NCI-H2029 (cell line): Measurements from ENCODE around the gene CPB2.

Source experiments
- DNase-seq: peaks from one replicate; lab custom pipeline; 2025; lab: John Stamatoyannopoulos, UW

The CPB2 gene

DNA sequence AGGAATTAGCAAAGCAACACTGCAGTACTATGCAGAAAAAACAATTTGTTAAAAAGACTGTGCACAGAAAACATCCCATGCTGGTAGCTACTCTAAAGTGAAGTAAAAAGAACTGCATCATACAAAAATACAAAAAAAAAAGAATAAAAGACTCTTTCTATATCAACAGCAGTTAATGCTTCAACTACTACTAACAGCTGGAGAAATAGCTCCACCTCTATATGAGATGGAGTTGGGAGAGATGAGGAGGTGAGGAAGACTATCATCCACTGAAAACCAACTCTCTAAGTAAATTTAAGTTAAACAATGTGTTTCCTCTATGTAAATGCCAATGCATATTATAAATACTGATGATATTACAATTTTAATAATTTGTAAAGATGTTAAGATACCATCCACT lies 54.1 kb downstream of the CPB2 start:
- no peak for DNase-seq

GRCh38 chr13:46045424-46045823 lies 59.4 kb downstream of the CPB2 start:
- no peak for DNase-seq

- no peak for DNase-seq
Measured at GRCh38 chr13:46043647-46044046, 61.2 kb downstream of the CPB2 start.

- DNase-seq, result no peak
Measured at GRCh38 chr13:46041419-46041839, 63.4 kb downstream of the CPB2 start.

- no peak for DNase-seq
Measured at GRCh38 chr13:46040763-46041162, 64.1 kb downstream of the CPB2 start.

GRCh38 chr13:46039411-46040182 lies 65.2 kb downstream of the CPB2 start:
- DNase-seq, result no peak

DNA sequence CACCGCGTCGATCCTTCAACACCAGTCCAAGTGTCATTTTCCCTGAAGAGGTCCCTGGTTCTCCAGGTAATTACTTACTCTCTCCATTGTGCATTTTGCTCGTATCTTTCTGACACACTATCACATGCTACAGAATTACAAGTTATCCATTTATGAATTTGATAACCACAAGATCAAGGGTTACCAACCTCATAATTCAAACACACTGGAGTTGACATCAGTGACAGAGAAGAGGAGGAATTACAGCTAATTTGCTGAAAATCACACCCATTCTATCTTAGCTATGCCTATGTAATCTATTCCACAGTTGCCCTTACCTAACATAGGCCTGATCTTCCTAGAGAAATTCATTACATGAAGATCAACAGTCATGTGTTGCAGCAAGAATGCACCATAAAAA lies 66.5 kb downstream of the CPB2 start:
- DNase-seq, result no peak

DNA sequence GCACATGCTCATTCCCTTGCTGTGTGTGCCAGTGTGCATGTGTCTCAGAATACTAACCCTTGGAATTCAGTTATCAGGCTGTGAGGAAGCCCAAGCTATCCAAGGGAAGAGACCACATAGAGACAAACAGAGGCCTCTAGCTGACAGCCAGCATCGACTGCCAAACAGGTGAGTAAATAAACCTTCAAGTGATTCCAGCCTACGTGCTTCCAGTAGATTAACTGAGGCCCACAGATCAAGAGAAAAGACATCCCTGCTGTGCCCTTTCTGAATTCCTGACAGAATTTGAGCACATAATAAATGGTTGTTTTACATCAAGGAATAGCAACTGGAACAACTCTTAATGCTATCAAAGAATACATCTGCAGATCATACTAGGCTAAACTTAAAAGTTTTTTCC lies 69.8 kb downstream of the CPB2 start:
- DNase-seq, result peak; percentile 36

DNA sequence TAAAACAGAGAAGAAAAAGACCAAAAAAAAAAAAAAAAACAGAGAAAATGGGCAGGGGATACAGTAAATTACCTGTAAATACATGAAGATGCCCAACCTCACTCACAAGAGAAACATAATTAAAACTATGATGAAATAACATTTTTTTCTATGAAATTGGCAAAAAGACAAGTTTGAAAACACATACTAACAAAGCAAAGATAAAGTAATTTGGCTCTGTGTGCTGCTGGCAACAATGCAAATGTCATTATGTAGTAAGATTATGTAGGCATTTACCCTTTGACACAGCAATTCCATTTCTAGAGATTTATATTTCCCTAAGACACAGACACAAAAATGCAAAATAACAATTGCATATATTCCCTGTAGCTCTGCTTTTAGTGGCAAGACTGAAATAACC lies 72.5 kb downstream of the CPB2 start:
- no peak for DNase-seq

DNA sequence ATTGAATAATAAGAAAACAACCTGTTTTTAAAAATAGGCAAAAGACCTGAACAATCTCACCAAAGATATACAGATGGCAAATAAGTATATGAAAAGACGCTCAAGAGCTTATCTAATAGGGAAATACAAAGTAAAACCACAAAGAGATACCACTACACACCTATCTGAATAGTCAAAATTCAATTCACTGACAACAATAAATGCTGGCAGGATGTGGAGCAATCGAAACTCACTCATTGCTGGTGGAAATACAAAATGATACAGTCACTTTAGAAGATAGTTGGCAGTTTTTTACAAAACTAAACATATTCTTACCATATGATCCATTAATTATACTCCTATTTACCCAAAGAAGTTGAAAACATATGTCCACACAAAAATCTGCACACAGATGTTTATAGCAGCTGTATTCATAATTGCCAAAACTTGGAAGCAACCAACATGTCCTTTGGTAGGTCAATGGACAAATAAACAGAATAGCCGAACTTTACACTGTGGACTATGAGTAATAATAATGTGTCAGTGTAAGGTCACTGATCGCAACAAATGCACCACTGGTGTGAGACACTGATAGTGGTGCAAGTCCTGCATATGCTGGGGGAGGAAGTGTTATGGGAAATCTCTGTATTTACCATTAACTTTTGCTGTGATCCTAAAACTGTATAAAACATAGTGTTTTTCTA lies 73.1 kb downstream of the CPB2 start:
- DNase-seq, result no peak

DNA sequence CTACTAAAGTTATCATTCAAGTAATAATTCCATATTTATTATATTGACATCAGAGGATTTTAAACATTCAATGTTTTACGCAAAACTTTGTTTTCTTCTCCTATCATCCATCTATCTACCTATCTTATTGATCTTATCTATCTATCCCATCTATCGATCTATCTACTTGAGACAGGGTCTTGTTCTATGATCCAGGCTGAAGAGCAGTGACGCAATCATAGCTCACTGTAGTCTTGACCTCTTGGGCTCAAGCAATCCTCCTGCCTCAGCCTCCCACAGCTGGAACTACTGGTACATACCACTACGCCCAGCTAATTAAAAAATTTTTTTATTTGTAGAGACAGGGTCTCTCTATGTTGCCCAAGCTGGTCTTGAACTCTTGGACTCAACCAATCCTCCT lies 79.7 kb downstream of the CPB2 start:
- DNase-seq, result no peak

GRCh38 chr13:46022481-46022880 lies 82.4 kb downstream of the CPB2 start:
- no peak for DNase-seq

DNA sequence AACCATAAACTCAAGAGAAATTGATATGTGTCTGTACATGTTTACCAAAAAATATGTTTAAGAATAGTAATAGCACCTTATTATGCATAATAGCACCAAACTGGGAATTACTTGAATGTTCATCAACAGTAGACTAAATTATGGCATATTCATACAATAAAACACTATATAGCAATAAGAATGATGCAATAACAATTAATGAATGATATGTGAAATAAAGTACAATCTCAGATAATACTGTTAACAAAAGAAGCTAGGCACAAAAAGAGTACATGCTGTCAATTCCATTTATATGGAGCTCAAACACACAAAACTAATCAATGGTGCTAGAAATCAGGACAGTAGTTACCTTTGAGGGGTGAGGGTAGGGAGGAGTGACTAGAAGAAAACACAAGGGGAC lies 88.6 kb downstream of the CPB2 start:
- DNase-seq, result no peak

DNA sequence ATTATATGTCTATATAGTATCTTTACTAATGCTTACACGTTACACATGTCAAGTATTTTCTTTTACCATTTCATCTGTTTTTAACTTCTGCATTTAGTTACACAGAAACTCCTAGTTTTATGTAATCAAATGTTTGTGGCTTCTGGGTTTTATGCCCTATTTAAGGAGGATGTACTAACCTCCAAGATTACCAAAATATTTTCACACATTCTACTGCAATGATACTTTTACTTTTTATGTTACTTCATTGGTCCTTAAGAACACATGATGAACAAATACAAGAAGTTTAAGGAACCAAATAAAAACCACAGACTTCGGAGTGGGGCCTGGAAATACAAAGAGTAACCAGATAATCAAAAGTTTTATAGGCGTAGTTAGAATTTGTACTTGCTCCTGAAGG lies 89.5 kb downstream of the CPB2 start:
- no peak for DNase-seq

DNA sequence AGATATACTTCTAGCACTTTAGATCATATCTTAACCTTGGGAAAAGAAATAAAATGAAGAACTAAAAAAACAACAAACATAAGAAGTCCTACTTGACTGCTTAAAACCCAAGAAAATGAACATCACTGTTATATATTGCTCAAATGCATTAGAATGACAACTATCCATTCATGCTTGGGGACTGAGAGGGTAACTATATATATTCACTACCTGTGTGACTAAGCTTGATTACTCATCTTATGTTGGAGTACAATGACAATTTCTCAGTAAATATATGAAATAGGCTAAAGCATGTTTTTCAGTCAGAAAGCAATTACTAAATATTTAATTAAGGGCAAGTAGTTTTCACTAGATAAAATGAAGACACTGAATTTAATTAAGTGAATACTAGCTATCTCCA lies 92.4 kb downstream of the CPB2 start:
- DNase-seq, result no peak

- no peak for DNase-seq
Measured at GRCh38 chr13:46010148-46010547, 94.7 kb downstream of the CPB2 start.

- no peak for DNase-seq
Measured at GRCh38 chr13:46008631-46009030, 96.2 kb downstream of the CPB2 start.

GRCh38 chr13:46006688-46007452 lies 98.0 kb downstream of the CPB2 start:
- no peak for DNase-seq

GRCh38 chr13:46004491-46004890 lies 100.3 kb downstream of the CPB2 start:
- no peak for DNase-seq
